22Rv1 (cell line): ENCODE measurements around the gene NALCN.

Experiments used
- H3K27ac ChIP-seq: fragments of 450-650 bp; 2 replicates; pipeline ENCODE4 v1.5.1; 2017
- CTCF ChIP-seq: fragments of 450-650 bp; IDR thresholded peaks from 2 replicates; pipeline ENCODE4 v1.5.1; 2017; ENCODE audit warnings: mild to moderate bottlenecking
- ZFX ChIP-seq: fragments of 450-650 bp; IDR thresholded peaks from 2 replicates; pipeline ENCODE4 v1.6.1; 2017; ENCODE audit warnings: antibody characterized with exemption, borderline replicate concordance

NALCN gene

GRCh38 chr13:101451641-101452040, 35.3 kb upstream of the NALCN start:
- H3K27ac ChIP-seq = no peak overlapping the region
- no peak for TF ChIP-seq CTCF
- no peak for TF ChIP-seq ZFX

GRCh38 chr13:101450749-101451130, 34.4 kb upstream of the NALCN start:
- H3K27ac ChIP-seq = no peak overlapping the region

GRCh38 chr13:101449790-101450748, 33.8 kb upstream of the NALCN start:
- TF ChIP-seq ZFX (no peak), CTCF (no peak)
- no peak overlapping the region for H3K27ac ChIP-seq

More at GRCh38 chr13:101450749-101451130, 34.4 kb upstream of the NALCN start:
- TF ChIP-seq CTCF (no peak), ZFX (no peak)

GRCh38 chr13:101447852-101448251, 31.5 kb upstream of the NALCN start:
- no peak for TF ChIP-seq ZFX
- no peak for TF ChIP-seq CTCF
- H3K27ac ChIP-seq = no peak overlapping the region

- TF ChIP-seq ZFX (no peak), CTCF (no peak)
- no peak overlapping the region for H3K27ac ChIP-seq
Observed at GRCh38 chr13:101434486-101434885, 18.2 kb upstream of the NALCN start.

- TF ChIP-seq ZFX = no peak
- TF ChIP-seq CTCF = no peak
- H3K27ac ChIP-seq = no peak overlapping the region
Observed at GRCh38 chr13:101433895-101434294, 17.6 kb upstream of the NALCN start.

GRCh38 chr13:101429733-101430132, 13.4 kb upstream of the NALCN start:
- no peak overlapping the region for H3K27ac ChIP-seq
- TF ChIP-seq CTCF (no peak), ZFX (no peak)
